NCI-H2227 (cell line): Measurements from ENCODE around the gene ATP2B2.
"Not testable (repeated sequence)": the region's sequence is repeated elsewhere in the genome, so short reads cannot be mapped to it uniquely, and the experiment has no call there.

Source experiments
- DNase-seq: peaks from one replicate; lab custom pipeline; 2025; ENCODE audit not compliant: unreplicated experiment; lab: John Stamatoyannopoulos, UW

ATP2B2 gene

GRCh38 chr3:10309736-10310135 lies 195.7 kb downstream of the ATP2B2 start:
- no peak for DNase-seq

GRCh38 chr3:10308678-10309077 lies 196.7 kb downstream of the ATP2B2 start:
- DNase-seq = no peak

- no peak for DNase-seq
Observed at GRCh38 chr3:10306156-10306555, 199.2 kb downstream of the ATP2B2 start.

GRCh38 chr3:10305331-10305902 lies 200.0 kb downstream of the ATP2B2 start:
- no peak for DNase-seq

GRCh38 chr3:10304905-10305304 lies 200.5 kb downstream of the ATP2B2 start:
- DNase-seq = no peak

GRCh38 chr3:10303785-10304184 lies 201.6 kb downstream of the ATP2B2 start:
- DNase-seq = no peak

- DNase-seq = no peak
Observed at GRCh38 chr3:10303105-10303504, 202.3 kb downstream of the ATP2B2 start.

- no peak for DNase-seq
Observed at GRCh38 chr3:10300087-10300486, 205.3 kb downstream of the ATP2B2 start.

GRCh38 chr3:10299679-10300078 lies 205.7 kb downstream of the ATP2B2 start:
- no peak for DNase-seq

GRCh38 chr3:10299175-10299574 lies 206.2 kb downstream of the ATP2B2 start:
- no peak for DNase-seq

- not testable (repeated sequence) for DNase-seq
Observed at GRCh38 chr3:10298064-10298463, 207.3 kb downstream of the ATP2B2 start.

GRCh38 chr3:10294030-10294586 lies 211.3 kb downstream of the ATP2B2 start:
- DNase-seq = no peak

GRCh38 chr3:10292505-10293419 lies 212.6 kb downstream of the ATP2B2 start, which contains the start of gene GHRL:
GHRL (minus strand) TSS chr3:10292947; CDS start chr3:10290180, 2,767 bp downstream.
- no peak for DNase-seq

- DNase-seq = no peak
Observed at GRCh38 chr3:10291641-10292040, 213.7 kb downstream of the ATP2B2 start.

GRCh38 chr3:10290481-10291176 lies 214.8 kb downstream of the ATP2B2 start:
- no peak for DNase-seq

GRCh38 chr3:10289787-10290355 lies 215.5 kb downstream of the ATP2B2 start:
- no peak for DNase-seq

GRCh38 chr3:10289077-10289476 lies 216.3 kb downstream of the ATP2B2 start:
- DNase-seq = no peak

- no peak for DNase-seq
Observed at GRCh38 chr3:10288575-10288960, 216.8 kb downstream of the ATP2B2 start.

GRCh38 chr3:10287936-10288574 lies 217.3 kb downstream of the ATP2B2 start:
- no peak for DNase-seq

GRCh38 chr3:10286596-10287295 lies 218.6 kb downstream of the ATP2B2 start:
- peak; percentile 2 for DNase-seq
